Measurements from ENCODE around the gene ALDH3B2. TPM values are rescaled to one million over a fixed set of nuclear protein-coding genes. Genes with fewer than 3 reads are reported as not detected.
"Not testable (repeated sequence)": the region's sequence is repeated elsewhere in the genome, so short reads cannot be mapped to it uniquely, and the experiment has no call there.

The ALDH3B2 gene
- total RNA-seq, 1 experiment from 2014 or later = not detected

DNA sequence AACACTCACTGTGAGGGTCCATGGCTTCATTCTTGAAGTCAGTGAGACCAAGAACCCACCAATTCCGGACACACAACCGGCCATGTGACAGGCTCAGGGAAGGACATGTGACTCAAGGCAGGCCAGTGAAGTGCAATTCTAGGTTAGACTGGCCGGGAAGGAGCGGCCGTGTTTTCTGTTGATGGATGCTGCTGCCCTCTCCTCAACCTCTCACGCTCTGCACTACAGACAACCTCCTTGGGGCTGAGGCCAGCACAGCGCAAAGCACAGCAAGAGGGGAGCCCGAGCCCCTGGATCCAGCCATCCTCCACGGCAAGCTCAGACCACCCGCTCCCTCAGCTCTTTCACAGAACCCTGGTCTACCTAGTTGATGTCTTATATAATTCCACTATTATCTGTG lies 47.5 kb downstream of the ALDH3B2 start:
- H3K27me3 ChIP-seq = no peaks in the 10 kb centered on the region
- no peak for DNase-seq
- no peak overlapping the region for H3K4me3 ChIP-seq
- H3K4me1 ChIP-seq = no peaks in the 10 kb centered on the region
- no peaks in the 10 kb centered on the region for H3K9me3 ChIP-seq (replicated peaks)
- no peaks in the 10 kb centered on the region for H3K36me3 ChIP-seq
- H3K27ac ChIP-seq = no peak overlapping the region

DNA sequence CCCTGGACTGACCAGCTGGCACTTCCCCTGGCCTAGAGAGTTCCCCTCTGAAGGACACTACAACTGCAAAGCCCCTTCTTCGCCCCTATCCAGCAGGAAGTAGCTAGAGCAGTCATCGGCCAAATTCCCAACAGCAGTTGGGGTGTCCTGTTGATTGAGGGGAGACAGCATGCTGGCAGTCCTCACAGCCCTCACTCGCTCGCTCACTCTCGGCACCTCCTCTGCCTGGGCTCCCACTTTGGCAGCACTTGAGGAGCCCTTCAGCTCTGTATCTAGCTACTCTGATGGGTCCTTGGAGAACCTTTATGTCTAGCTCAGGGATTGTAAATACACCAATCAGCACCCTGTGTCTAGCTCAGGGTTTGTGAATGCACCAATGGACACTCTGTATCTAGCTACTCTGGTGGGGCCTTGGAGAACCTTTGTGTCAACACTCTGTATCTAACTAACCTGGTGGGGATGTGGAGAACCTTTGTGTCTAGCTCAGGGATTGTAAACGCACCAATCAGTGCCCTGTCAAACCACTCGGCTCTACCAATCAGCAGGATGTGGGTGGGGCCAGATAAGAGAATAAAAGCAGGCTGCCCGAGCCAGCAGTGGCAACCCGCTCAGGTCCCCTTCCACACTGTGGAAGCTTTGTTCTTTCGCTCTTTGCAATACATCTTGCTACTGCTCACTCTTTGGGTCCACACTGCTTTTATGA lies 48.1 kb downstream of the ALDH3B2 start:
- not testable (repeated sequence) for DNase-seq; H3K36me3 ChIP-seq; H3K27ac ChIP-seq; H3K9me3 ChIP-seq (replicated peaks); H3K27me3 ChIP-seq; H3K4me3 ChIP-seq; H3K4me1 ChIP-seq

DNA sequence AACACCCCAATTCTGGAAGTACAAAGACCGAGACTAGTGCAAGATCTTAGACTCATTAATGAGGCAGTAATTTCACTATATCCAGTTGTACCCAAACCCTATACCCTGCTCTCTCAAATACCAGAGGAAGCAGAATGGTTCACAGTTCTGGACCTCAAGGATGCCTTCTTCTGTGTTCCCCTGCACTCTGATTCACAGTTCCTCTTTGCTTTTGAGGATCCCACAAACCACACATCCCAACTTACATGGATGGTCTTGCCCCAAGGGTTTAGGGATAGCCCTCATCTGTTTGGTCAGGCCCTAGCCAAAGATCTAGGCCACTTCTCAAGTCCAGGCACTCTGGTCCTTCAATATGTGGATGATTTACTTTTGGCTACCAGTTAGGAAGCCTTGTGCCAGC lies 50.6 kb downstream of the ALDH3B2 start:
- not testable (repeated sequence) for H3K36me3 ChIP-seq; H3K27me3 ChIP-seq; DNase-seq; H3K4me3 ChIP-seq; H3K4me1 ChIP-seq; H3K27ac ChIP-seq; H3K9me3 ChIP-seq (replicated peaks)

DNA sequence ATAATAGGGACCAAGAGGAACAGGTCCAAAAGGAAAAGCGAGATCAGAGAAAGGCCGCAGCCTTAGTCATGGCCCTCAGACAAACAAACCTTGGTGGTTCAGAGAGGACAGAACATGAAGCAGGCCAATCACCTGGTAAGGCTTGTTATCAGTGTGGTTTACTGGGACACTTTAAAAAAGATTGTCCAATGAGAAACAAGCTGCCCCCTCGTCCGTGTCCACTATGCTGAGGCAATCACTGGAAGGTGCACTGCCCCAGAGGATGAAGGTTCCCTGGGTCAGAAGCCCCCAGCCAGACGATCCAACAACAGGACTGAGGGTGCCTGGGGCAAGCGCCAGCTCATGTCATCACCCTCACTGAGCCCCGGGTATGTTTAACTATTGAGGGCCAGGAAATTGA lies 51.5 kb downstream of the ALDH3B2 start:
- not testable (repeated sequence) for H3K4me1 ChIP-seq; H3K4me3 ChIP-seq; H3K27me3 ChIP-seq; H3K27ac ChIP-seq; DNase-seq; H3K36me3 ChIP-seq; H3K9me3 ChIP-seq (replicated peaks)

DNA sequence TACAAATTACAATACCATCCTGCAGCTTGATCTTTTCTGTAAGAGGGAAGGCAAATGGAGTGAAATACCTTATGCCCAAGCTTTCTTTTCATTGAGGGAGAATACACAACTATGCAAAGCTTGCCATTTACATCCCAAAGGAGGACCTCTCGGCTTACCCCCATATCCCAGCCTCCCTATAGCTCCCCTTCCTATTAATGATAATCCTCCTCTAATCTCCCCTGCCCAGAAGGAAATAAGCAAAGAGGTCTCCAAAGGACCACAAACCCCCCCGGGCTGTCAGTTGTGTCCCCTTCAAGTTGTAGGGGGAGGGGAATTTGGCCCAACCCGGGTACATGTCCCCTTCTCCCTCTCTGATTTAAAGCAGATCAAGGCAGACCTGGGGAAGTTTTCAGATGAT lies 52.5 kb downstream of the ALDH3B2 start:
- H3K36me3 ChIP-seq; DNase-seq; H3K4me1 ChIP-seq; H3K4me3 ChIP-seq; H3K9me3 ChIP-seq (replicated peaks); H3K27me3 ChIP-seq; H3K27ac ChIP-seq: not testable (repeated sequence)

DNA sequence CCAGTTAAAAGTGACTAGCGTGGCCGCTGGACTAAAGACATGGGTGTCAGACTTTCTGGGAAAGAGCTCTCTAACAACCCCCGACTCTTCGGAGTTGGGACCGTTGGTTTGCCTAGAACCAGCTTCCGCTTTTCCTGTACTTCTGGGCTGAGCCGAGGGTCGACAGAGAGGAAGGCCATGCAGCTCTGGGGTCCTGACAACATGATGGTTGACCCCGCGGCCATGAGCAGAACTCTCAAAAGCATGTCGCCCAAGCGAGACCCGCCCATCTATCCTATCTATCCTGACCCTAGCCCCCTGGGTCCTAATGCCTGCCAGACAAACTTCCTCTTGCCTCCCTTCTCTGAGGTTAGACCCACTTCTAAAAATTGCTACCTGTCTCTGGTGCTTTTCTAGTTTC lies 53.8 kb downstream of the ALDH3B2 start:
- not testable (repeated sequence) for H3K27me3 ChIP-seq; H3K4me1 ChIP-seq; H3K36me3 ChIP-seq; H3K27ac ChIP-seq; H3K9me3 ChIP-seq (replicated peaks)
- H3K4me3 ChIP-seq = peak overlapping the region; percentile 52
- DNase-seq = peak; percentile 53 to 63

DNA sequence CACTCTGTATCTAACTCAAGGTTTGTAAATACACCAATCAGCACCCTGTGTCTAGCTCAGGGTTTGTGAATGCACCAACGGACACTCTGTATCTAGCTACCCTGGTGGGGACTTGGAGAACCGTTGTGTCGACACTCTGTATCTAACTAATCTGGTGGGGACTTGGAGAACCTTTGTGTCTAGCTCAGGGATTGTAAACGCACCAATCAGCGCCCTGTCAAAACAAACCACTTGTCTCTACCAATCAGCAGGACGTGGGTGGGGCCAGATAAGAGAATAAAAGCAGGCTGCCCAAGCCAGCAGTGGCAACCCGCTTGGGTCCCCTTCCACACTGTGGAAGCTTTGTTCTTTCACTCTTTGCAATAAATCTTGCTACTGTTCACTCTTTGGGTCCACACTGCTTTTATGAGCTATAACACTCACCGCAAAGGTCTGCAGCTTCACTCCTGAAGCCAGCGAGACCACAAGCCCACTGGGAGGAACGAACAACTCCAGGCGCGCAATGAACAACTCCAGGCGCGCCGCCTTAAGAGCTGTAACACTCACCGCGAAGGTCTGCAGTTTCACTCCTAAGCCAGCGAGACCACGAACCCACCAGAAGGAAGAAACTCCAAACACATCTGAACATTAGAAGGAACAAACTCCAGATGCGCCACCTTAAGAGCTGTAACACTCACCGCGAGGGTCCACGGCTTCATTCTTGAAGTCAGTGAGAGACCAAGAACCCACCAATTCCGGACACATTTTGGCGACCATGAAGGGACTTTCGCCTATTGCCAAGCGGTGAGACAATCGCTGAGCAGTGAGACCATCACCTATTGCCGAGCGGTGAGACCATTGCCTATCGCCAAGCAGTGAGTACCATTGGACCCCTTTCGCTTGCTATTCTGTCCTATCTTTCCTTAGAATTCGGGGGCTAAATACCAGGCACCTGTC lies 54.5 kb downstream of the ALDH3B2 start:
- DNase-seq; H3K36me3 ChIP-seq; H3K4me1 ChIP-seq; H3K27ac ChIP-seq; H3K27me3 ChIP-seq; H3K9me3 ChIP-seq (replicated peaks): not testable (repeated sequence)
- H3K4me3 ChIP-seq = peak overlapping the region; percentile 52

DNA sequence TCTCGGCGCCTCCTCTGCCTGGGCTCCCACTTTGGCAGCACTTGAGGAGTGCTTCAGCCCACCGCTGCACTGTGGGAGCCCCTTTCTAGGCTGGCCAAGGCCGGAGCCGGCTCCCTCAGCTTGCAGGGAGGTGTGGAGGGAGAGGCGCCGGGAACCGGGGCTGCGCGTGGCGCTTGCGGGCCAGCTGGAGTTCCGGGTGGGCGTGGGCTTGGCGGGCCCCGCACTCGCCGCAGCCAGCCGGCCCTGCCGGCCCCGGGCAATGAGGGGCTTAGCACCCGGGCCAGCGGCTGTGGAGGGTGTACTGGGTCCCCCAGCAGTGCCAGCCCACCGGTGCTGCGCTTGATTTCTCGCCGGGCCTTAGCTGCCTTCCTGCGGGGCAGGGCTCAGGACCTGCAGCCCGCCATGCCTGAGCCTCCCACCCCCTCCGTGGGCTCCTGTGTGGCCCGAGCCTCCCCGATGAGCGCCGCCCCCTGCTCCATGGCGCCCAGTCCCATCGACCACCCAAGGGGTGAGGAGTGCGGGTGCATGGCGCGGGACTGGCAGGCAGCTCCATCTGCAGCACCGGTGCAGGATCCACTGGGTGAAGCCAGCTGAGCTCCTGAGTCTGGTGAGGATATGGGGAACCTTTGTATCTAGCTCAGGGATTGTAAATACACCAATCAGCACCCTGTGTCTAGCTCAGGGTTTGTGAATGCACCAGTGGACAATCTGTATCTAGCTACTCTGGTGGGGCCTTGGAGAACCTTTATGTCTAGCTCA lies 55.3 kb downstream of the ALDH3B2 start:
- not testable (repeated sequence) for H3K36me3 ChIP-seq; H3K4me3 ChIP-seq; H3K9me3 ChIP-seq (replicated peaks); H3K4me1 ChIP-seq; H3K27me3 ChIP-seq; H3K27ac ChIP-seq; DNase-seq

DNA sequence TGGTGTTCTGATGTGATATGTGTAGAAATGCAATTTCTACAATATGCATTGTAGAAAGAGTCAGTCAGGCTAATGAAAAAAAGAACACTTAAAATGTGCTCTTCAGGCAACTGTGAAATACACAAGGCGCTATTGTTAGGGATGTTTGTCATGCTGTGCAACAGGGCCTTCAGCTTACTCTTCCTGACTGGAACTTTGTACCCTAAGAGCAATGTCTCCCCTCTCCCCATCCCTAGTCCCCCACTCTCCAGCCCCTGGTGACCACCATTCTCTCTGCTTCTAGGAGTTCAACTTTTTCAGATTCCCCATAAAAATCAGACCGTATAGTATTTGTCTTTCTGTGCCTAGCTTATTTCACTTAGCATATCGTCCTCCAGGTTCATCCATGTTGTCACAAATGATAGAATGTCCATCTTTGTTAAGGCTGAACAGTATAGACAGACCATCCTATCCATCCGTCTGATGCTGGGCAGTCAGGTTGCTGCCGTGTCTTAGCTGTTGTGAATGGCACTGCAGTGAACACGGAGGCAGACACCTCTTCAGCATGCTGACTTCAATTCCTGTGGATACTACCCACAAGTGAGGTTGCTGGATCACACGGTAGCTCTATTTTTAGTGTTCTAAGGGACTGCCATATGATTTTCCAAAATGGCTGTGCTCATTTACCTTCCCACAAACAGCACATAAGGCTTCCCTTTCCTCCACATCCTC lies 57.0 kb downstream of the ALDH3B2 start:
- H3K36me3 ChIP-seq = no peaks in the 10 kb centered on the region
- no peak overlapping the region for H3K4me3 ChIP-seq
- no peaks in the 10 kb centered on the region for H3K27me3 ChIP-seq
- DNase-seq = no peak
- H3K4me1 ChIP-seq = peaks cover 6% of the 10 kb centered on the region; the same call in 1 of the 2 replicates
- no peaks in the 10 kb centered on the region for H3K9me3 ChIP-seq (replicated peaks)
- no peak overlapping the region for H3K27ac ChIP-seq

DNA sequence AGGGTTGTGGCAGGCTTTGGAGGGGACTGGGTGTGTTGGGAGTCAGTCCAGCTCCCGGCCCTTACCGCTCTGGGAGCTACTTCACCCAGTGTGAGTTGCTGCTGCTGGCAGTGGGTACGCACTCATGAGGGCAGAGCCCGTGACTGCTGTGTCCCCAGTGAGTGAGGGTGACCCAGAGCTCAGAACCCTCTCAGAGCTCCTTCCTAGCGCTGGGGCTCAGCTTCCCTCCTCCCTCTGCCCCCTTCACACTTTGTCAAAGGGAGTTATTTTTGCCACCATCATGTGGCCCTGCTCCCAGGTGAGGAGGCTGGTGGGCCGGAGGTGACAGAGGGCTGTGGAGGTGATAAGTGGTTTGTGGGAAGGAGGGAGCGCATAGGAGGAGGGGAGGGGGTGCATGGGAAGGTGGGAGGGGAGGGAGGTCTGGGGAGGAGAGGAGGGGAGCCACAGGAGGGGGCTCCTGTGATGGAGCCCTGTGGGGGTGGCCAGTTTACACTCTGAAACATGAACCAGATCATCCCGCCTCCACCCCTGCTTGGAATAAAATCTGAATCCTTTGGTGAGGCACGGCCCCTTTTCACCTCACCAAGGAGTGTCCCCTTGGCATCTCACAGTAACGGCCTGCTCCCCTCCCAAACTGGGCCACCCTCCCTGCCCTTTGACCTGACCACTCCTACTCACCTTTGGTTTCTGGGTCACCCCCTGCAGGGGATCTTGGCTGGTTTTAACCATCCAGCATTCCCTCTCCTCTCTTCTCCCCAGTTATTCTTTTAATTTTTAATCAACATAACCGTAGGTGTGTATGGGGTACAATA lies 57.8 kb downstream of the ALDH3B2 start:
- DNase-seq = no peak
- no peaks in the 10 kb centered on the region for H3K27me3 ChIP-seq
- H3K27ac ChIP-seq = no peak overlapping the region
- no peaks in the 10 kb centered on the region for H3K36me3 ChIP-seq
- H3K4me3 ChIP-seq = no peak overlapping the region
- no peaks in the 10 kb centered on the region for H3K9me3 ChIP-seq (replicated peaks)
- H3K4me1 ChIP-seq = peaks cover 6% of the 10 kb centered on the region; the same call in 1 of the 2 replicates

DNA sequence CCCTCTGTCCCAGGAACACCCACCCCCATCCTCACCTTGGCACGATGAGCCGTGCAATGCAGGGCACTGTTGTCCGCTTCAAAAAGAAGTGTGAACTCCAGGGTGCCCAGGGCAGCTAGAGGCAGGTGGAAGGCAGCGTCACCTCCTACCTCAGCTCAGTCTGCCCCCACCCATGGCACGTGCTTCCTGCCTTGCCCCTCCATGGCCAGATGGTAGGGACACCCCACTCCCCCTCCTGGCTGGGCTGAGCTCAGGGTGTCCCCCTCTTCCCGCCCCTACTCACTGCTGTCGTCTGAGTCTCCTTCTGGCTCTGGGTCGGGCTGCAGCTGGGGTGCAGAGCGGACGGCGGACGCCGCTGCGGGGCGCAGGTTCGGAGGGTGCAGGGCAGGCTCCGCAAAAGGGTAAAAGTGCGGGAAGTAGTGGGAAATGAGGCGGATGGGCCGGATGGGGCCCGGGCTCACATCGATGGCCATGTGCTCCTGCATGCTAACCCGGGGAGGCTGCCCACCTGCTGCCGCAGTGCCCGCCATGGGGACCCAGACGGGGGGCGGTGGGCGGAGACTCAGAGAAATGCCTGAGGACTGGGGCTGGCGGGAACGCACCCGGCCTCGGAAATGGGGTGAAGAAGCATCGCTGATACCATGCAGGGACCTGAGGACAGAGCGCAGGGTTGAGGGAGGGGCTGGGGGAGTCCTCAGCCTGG lies 58.5 kb downstream of the ALDH3B2 start:
- Histone ChIP-seq H3K27ac (no peak overlapping the region), H3K36me3 (no peaks in the 10 kb centered on the region), H3K27me3 (no peaks in the 10 kb centered on the region), H3K4me3 (no peak overlapping the region), H3K9me3 (replicated peaks) (no peaks in the 10 kb centered on the region), H3K4me1 (peaks cover 6% of the 10 kb centered on the region; the same call in 1 of the 2 replicates)
- no peak for DNase-seq

DNA sequence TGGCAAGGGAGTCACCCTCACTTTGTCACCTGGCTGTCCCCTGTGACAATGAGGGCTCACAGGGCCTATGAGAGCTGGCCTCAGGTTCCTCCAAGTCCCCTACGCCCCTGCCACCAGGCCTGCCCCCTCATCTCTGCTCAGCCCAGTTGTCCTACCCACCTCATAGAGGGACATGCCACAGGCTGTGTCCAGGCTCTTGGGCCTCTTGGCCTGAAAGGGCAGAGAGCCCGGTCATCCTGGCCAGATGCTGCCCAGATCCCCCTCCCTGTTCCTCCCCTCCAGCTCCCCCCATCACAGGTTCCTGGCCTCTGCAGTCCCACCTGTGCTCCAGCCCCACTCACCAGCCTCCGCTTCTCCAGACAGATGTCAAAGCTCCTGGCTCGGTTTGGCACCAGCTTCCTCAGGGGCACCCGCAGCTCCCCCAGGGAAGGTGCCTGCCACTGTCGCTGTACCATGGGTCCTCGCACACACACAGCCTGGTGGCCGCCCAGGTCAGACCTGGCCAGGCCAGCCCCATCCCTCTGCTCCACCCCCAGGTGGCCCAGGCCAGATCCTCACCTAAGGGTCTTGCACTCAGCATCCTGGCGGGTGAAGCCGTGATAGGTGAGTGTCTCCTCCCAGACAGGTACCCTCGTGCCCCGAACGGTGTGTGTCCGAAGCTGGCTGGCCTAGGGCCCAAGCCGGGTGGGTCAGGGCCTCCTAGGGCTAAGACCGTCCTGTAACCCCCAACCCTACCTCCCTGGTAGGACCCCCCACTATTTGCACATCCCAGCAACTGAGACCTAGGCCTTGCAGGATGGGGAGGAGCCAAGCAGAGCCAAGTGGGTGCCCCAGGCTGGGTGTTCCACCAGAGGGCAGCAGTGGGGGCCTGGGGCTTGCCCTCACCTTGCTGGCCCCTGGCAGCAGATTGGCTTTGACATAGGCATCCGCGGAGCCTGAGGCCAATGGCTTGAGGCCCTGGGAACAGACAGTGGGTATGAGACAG lies 59.4 kb downstream of the ALDH3B2 start:
- Histone ChIP-seq H3K27ac (no peak overlapping the region), H3K4me1 (peaks cover 6% of the 10 kb centered on the region; the same call in 1 of the 2 replicates), H3K27me3 (no peaks in the 10 kb centered on the region), H3K36me3 (no peaks in the 10 kb centered on the region), H3K9me3 (replicated peaks) (no peaks in the 10 kb centered on the region), H3K4me3 (no peak overlapping the region)
- peak in 1 of 2 experiments; percentile 45 for DNase-seq

All from SJCRH30 (cell line).